Esophagus muscularis mucosa (tissue), 4 donors: Measurements from ENCODE around the gene TMEM198. TPM values are rescaled to one million over a fixed set of nuclear protein-coding genes. Genes with fewer than 3 reads are reported as not detected.

Experiments used
- DNase-seq: peaks from one replicate; pipeline ENCODE4 v3.0.0-alpha.2; 2017; ENCODE audit errors: extremely low spot score
- H3K27ac ChIP-seq, 4 donors: fragments of 200-600 bp; sonication (generic); replicated peaks in 1 of 4; 1 replicate in 3 of 4; 2 replicates in 1 of 4; pipeline ENCODE4 v1.5.1; 2016 to 2019; ENCODE audit warnings: mild to moderate bottlenecking in 1 of 4
- H3K27me3 ChIP-seq, 4 donors: fragments of 200-600 bp; sonication (generic); one replicate each; pipeline versions ENCODE4 v1.5.1 to v1.6.0; 2016 to 2019
- H3K36me3 ChIP-seq, 4 donors: fragments of 200-600 bp; sonication (generic); one replicate each; pipeline ENCODE4 v1.5.1; 2016 to 2019
- H3K4me1 ChIP-seq, 4 donors: fragments of 200-600 bp; sonication (generic); one replicate each; pipeline ENCODE4 v1.5.1; 2016 to 2019
- H3K4me3 ChIP-seq, 4 donors: fragments of 200-600 bp; sonication (generic); 1 replicate in 2 of 4; 2 replicates in 2 of 4; pipeline ENCODE4 v1.5.1; 2016 to 2019; ENCODE audit warnings: mild to moderate bottlenecking in 4 of 4, moderate library complexity in 1 of 4
- H3K9me3 ChIP-seq, 4 donors: fragments of 200-600 bp; sonication (generic); 1 replicate in 3 of 4; 2 replicates in 1 of 4; pipeline ENCODE4 v1.5.1; 2016 to 2019
- EP300 ChIP-seq: sonication (generic); formaldehyde crosslinking; IDR thresholded peaks from one replicate; pipeline ENCODE4 v1.6.1; 2017; ENCODE audit warnings: antibody characterized with exemption
- POLR2A ChIP-seq: fragments of 450-650 bp; IDR thresholded peaks from one replicate; pipeline ENCODE4 v1.6.1; 2017; ENCODE audit warnings: antibody characterized with exemption, moderate library complexity, mild to moderate bottlenecking, low read depth
- POLR2AphosphoS5 ChIP-seq, 2 donors: sonication (generic); formaldehyde crosslinking; IDR thresholded peaks; one replicate each; pipeline ENCODE4 v1.6.1; 2017; ENCODE audit warnings: antibody characterized with exemption in 2 of 2
- WGBS: methylation state at CpG from one replicate; pipeline ENCODE4 v1.1.5; 2018; 5-methylcytosine and 5-hydroxymethylcytosine counted together
- intact Hi-C: fragments of 100-400 bp; cut with DNase I; formaldehyde crosslinking; loops from one replicate; pipeline ENCODE4 v1.15.1; 2023
- total RNA-seq, 4 donors: library from RNA; depleted of rRNA; stranded (reverse); fragments of >200 nt; gene quantifications; one replicate each; pipeline versions ENCODE4 v1.1.0 to v1.2.1, GENCODE V29; 2016
- TF ChIP-seq, protein P1 (sequence below), 3 experiments: fragments of 200-600 bp in 2 of 3; fragments of 450-650 bp in 1 of 3; sonication (generic) in 2 of 3; IDR thresholded peaks; one replicate each; pipeline ENCODE4 v1.5.1; 2017 to 2019; ENCODE audit warnings: antibody characterized with exemption in 3 of 3, mild to moderate bottlenecking in 2 of 3, moderate library complexity in 1 of 3

TMEM198 gene
- total RNA-seq, 4 donors from 2014 or later: 3.7 to 4.7 (median 4.2) TPM

GRCh38 chr2:219525533-219526232 is 18.1 kb upstream of the TMEM198 start:
- no peak overlapping the region for H3K27ac ChIP-seq
- DNase-seq: no peak
- no peaks in the 10 kb centered on the region for H3K36me3 ChIP-seq
- peaks cover 0 to 64% (median 3%) of the 10 kb centered on the region in 4 donors for H3K27me3 ChIP-seq
- H3K4me1 ChIP-seq: peaks cover 33 to 49% (median 43%) of the 10 kb centered on the region in 4 donors
- no peak for TF ChIP-seq POLR2AphosphoS5 (IDR thresholded peaks at IDR 0.05)
- TF ChIP-seq, protein P1, sequence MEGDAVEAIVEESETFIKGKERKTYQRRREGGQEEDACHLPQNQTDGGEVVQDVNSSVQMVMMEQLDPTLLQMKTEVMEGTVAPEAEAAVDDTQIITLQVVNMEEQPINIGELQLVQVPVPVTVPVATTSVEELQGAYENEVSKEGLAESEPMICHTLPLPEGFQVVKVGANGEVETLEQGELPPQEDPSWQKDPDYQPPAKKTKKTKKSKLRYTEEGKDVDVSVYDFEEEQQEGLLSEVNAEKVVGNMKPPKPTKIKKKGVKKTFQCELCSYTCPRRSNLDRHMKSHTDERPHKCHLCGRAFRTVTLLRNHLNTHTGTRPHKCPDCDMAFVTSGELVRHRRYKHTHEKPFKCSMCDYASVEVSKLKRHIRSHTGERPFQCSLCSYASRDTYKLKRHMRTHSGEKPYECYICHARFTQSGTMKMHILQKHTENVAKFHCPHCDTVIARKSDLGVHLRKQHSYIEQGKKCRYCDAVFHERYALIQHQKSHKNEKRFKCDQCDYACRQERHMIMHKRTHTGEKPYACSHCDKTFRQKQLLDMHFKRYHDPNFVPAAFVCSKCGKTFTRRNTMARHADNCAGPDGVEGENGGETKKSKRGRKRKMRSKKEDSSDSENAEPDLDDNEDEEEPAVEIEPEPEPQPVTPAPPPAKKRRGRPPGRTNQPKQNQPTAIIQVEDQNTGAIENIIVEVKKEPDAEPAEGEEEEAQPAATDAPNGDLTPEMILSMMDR (IDR thresholded peaks at IDR 0.05): no peak
- no peak for TF ChIP-seq POLR2A
- TF ChIP-seq EP300: no peak
- no peaks in the 10 kb centered on the region for H3K9me3 ChIP-seq
- WGBS: 66% methylated on average over 9 of the region's 9 CpGs
- no peak overlapping the region for H3K4me3 ChIP-seq
- intact Hi-C loops: no loop called here

DNA sequence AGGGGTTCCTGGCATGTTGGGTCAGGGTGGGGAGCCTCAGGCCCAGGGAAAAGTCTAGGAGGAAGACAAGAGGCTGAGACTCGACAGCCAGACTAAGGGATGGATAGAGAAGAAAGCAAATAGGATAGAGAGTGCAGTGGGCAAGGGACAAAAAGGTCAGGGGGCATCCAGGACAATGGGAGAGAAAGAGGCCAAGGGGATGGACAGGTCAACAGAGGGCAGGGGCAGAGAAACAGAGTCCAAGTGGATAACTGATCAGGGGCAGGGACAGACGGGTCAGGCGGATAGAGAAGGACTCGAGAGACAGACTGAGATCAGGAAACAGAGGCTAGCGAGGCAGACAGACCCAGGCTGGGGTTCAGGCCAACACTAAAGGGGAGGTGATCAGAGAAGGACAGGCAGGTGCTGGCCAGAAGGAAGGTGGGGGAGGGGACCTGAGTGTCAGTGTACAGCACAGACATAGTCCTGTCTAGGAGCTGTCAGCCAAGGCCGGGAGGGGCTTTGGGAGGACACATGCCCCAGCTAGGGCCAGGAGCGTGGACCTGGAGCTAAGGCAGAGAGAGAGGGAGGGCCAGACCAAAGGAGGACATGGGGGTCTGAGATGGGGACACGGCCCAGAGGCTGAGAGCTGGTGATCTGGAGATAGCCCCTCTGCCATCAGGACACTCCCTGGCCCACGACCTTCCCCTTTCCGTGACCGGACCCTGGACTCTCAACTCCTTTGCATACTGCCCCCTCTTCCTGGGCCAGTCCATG is 17.3 kb upstream of the TMEM198 start:
- WGBS: 71% methylated on average over 10 of the region's 11 CpGs
- intact Hi-C loops: no loop called here
- Histone ChIP-seq H3K36me3 (no peaks in the 10 kb centered on the region), H3K4me1 (peaks cover 28 to 41% (median 35%) of the 10 kb centered on the region in 4 donors), H3K27me3 (peaks cover 0 to 60% (median 3%) of the 10 kb centered on the region in 4 donors), H3K27ac (no peak overlapping the region), H3K4me3 (no peak overlapping the region), H3K9me3 (no peaks in the 10 kb centered on the region)
- DNase-seq: no peak
- TF ChIP-seq EP300 (no peak), POLR2A (no peak), POLR2AphosphoS5 (IDR thresholded peaks at IDR 0.05) (no peak)
- TF ChIP-seq, protein P1 (IDR thresholded peaks at IDR 0.05): no peak

DNA sequence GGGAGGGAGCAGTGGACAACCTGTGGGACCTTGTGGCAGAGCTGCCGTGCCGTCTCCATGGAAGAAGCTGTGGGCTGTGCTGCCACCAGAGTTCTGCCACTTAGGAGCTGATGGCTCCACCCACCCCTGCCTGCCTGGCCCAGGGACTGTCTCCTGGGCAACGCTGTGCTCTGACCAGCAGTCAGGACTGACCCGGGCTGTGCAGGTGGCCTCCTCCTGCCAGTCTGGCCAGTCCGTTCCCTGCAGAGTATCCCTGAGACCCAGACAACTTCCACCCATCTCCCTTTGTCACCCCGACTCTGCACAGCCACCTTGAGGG is 16.8 kb upstream of the TMEM198 start:
- intact Hi-C loops: no loop called here
- no peaks in the 10 kb centered on the region for H3K9me3 ChIP-seq
- H3K27ac ChIP-seq: no peak overlapping the region
- H3K4me3 ChIP-seq: no peak overlapping the region
- TF ChIP-seq EP300 (no peak), POLR2A (no peak), POLR2AphosphoS5 (IDR thresholded peaks at IDR 0.05) (no peak)
- TF ChIP-seq, protein P1 (IDR thresholded peaks at IDR 0.05): no peak
- peaks cover 0 to 65% (median 3%) of the 10 kb centered on the region in 4 donors for H3K27me3 ChIP-seq
- no peak for DNase-seq
- WGBS: 100% methylated on average over 1 of the region's 6 CpGs
- no peaks in the 10 kb centered on the region for H3K36me3 ChIP-seq
- H3K4me1 ChIP-seq: peaks cover 23 to 35% (median 30%) of the 10 kb centered on the region in 4 donors

GRCh38 chr2:219527472-219527871 is 16.4 kb upstream of the TMEM198 start:
- Histone ChIP-seq H3K27me3 (peaks cover 0 to 61% (median 3%) of the 10 kb centered on the region in 4 donors), H3K4me3 (no peak overlapping the region), H3K27ac (no peak overlapping the region), H3K4me1 (peaks cover 18 to 31% (median 26%) of the 10 kb centered on the region in 4 donors), H3K36me3 (no peaks in the 10 kb centered on the region), H3K9me3 (no peaks in the 10 kb centered on the region)
- 71% methylated on average over 3 of the region's 5 CpGs for WGBS
- DNase-seq: no peak
- intact Hi-C loops: no loop called here
- TF ChIP-seq EP300: no peak
- TF ChIP-seq POLR2A: no peak
- TF ChIP-seq, protein P1 (IDR thresholded peaks at IDR 0.05): no peak
- no peak for TF ChIP-seq POLR2AphosphoS5 (IDR thresholded peaks at IDR 0.05)
